CD4-positive, alpha-beta T cell treated with Interleukin-4 for 1 hour (primary cell): ENCODE measurements around the gene EPB41L5.
"Not testable (repeated sequence)": the region's sequence is repeated elsewhere in the genome, so short reads cannot be mapped to it uniquely, and the experiment has no call there.

Experiments used
- DNase-seq, 2 donors: peaks; one replicate each; pipeline ENCODE4 v3.0.0-alpha.2; 2020 to 2022

EPB41L5 gene

GRCh38 chr2:120012771-120013596, at the start of gene EPB41L5:
Gene EPB41L5, plus strand, starts transcription at chr2:120013077. Its CDS starts 6,008 bp downstream, at chr2:120019085.
- peak; percentile 80 to 84 for DNase-seq

DNA sequence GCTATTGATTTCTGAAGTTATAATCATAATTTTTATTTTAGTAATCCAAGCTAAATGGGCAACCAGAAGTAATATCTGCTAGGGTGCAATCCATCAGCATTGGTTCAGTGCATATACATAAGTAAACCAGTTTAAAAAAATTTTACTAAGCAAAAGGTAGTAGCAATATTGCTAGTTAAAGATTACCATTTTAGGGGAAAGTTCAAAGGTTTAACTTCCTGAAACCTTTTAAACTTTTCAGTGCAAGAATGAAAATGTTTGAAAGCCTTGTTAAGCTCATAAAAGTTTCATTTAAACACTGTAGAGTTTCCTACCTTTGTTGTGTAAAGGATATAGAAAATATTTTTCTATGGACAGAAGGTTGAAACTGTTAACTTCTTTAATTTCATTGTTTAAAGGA, 31.0 kb upstream of the EPB41L5 start:
- DNase-seq: no peak

- no peak for DNase-seq
These were observed 30.4 kb upstream of the EPB41L5 start for GRCh38 chr2:119982506-119982905.

DNA sequence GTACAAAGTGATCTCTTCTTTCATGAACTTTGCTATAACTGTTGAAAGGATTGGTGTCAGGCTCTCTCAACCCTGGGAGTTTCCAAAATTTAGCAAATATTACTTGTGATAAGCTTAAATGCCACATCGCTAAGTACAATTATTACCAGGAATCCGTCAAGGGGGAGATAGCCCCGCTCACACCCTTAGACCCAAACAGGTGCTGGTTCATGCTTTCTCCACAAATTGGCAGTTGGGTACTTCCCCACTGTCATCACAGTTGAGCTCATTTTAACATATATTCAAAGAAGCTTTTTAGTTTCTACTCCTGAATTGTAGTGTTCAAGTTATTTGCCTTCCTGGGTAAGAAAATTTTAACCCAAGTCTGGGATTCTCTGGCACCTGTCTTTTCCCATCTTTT, 29.8 kb upstream of the EPB41L5 start:
- no peak for DNase-seq

- DNase-seq: no peak
These were observed 16.7 kb upstream of the EPB41L5 start for GRCh38 chr2:119996148-119996547.

DNA sequence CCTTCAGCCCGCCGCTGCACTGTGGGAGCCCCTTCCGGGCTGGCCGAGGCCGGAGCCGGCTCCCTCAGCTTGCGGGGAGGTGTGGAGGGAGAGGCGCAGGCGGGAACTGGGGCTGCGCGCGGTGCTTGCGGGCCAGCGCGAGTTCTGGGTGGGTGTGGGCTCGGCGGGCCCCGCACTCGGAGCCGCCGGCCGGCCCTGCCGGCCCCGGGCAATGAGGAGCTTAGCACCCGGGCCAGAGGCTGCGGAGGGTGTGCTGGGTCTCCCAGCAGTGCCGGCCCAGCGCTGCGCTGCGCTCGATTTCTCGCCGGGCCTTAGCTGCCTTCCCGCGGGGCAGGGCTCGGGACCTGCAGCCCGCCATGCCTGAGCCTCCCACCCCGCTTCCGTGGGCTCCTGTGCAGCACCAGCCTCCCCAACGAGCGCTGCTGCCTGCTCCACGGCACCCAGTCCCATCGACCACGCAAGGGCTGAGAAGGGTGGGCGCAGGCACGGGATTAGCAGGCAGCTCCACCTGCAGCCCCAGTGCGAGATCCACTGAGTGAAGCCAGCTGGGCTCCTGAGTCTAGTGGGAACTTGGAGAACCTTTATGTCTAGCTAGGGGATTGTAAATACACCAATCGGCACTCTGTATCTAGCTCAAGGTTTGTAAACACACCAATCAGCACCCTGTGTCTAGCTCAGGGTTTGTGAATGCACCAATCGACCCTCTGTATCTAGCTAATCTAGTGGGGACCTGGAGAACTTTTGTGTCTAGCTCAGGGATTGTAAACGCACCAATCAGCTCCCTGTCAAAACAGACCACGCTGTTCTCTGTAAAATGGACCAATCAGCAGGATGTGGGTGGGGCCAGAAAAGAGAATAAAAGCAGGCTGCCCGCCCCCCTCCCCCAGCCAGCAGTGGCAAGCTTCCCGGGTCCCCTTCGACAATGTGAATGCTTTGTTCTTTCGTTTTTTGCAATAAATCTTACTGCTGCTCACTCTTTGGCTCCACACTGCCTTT, 15.7 kb upstream of the EPB41L5 start:
- DNase-seq: not testable (repeated sequence)

DNA sequence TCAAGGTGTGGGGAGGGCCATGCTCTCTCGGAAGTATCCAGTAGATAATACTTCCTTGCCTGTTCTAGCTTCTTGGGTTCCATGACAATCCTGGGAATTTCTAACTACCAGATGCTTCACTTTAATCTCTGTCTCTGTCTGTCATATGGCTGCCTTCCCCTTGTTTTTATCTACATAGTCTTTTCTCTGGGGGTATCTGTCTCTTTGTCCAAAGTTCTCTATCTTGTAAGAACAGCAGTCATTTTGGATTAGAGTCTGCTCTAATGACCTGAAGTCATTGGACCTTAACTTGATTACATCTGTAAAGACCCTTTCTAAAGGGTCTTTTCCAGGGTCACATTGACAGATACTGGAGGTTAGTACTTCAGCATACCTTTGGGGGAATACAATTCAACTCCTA, 11.4 kb upstream of the EPB41L5 start:
- DNase-seq: no peak

- no peak for DNase-seq
These were observed 8.6 kb upstream of the EPB41L5 start for GRCh38 chr2:120004254-120004653.

DNA sequence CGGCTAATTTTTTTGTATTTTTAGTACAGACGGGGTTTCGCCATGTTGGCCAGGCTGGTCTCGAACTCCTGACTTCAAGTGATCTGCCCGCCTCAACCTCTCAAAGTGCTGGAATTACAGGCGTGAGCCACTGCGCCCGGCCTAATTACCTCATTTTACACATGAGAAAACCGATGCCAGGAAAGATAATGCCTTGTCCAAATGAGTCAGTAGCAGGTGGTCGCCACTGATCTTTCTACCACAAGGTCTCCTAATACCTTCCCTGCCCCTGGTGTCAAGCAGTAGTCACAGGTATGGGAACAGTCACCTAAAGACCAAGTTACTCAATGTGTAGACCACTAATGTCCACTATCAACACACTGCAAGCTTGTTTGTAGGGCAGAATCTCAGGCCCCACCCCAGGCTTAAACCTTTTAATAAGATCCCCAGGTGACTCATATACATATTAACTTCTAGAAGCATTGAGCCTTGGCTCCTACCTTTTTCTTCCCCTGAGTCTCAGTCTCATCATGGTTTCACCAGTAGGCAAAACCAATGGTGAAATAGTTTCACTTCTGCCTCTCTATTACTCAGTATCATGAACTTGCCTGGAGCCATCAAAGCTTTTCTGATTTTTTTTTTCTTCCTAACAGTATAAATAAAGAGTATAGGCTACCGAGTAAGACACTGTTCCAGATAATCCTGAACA, 6.9 kb upstream of the EPB41L5 start:
- no peak for DNase-seq

- no peak for DNase-seq
These were observed 5.0 kb upstream of the EPB41L5 start for GRCh38 chr2:120007851-120008250.

DNA sequence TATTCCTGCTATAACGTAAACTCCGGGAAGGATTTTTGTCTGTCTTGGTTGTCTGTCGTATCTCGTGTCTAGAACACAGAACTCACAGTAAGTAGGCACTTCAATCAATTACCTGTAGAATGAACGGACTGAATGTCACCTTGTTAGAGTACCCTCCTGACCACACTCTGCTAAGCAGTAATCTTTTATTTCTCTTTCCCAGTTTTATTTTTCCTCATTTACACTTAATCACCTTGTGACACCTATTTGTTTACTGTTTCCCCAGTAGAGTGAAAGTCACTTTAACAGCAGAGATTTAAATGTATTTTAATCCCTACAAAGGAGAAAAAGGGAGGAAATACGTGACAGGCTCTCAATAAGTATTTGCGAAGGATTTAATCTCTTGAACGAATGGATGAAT, 514 bp upstream of the EPB41L5 start:
- no peak for DNase-seq

GRCh38 chr2:120013597-120014223, 833 bp downstream of the EPB41L5 start:
- DNase-seq: peak in 1 of 2 donors; percentile 11

GRCh38 chr2:120014226-120014980, 1.5 kb downstream of the EPB41L5 start:
- no peak for DNase-seq

- DNase-seq: no peak
These were observed 3.9 kb downstream of the EPB41L5 start for GRCh38 chr2:120016800-120017199.

DNA sequence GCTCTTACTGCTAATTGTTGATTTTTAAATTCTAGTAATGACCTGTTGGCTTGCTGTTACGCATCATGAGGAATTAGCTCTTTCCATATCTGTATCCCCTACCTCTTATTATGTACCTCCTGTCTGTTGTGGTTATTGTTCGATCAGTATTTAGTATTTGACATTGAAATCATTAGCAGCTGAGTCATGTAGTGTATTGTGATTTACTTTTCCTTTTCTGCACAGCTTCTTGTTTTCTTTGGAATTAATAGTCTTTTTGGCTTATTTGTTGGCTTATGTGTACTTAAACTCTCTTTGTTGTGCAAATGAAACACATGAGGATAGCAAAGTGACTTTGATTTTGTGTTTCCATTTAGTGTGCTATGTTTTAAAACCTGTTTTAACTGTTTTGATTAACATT, 4.3 kb downstream of the EPB41L5 start:
- DNase-seq: no peak

GRCh38 chr2:120018549-120018948, 5.7 kb downstream of the EPB41L5 start:
- DNase-seq: no peak

DNA sequence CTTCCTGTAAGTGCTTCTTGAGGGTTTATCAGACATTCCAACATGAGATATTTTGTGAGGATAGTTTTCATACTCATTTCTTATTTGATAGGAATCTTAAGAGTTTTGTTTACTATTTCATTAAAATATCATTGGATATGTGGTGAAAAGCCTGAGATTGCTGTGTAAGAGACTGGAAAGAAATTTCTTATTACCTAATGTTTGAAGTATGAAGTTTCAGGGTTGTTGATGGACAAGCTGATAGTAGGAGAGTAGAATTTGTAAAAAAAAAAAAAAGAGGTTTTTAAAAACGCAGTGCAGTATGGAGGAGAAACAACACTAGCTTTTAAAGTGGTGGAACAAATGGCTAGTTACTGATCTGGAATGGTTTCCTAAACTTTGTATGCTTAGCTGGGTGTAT, 7.7 kb downstream of the EPB41L5 start:
- DNase-seq: no peak

DNA sequence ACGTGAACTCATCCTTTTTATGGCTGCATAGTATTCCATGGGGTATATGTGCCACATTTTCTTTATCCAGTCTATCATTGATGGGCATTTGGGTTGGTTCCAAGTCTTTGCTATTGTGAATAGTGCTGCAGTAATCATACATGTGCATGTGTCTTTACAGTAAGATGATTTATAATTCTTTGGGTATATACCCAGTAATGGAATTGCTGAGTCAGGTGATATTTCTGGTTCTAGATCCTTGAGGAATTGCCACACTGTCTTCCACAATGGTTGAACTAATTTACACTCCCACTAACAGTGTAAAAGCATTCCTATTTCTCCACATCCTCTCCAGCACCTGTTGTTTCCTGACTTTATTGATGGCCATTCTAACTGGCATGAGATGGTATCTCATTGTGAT, 9.6 kb downstream of the EPB41L5 start:
- not testable (repeated sequence) for DNase-seq

DNA sequence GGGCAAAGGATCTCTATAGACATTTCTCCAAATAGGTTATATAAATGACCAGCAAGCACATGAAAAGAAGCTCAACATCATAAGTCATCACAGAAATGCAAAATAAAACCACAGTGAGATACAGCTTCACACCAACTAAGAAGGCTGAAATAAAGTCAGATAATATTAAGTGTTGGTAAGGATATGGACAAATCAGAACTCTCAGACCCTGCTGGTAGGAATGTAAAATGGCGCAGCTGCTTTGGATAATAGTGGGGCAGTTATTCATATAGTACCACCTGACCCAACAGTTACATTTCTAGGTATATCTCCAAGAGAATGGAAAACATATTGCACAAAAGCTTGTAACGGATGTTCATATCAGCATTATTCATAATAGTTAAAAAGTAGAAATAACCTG, 14.0 kb downstream of the EPB41L5 start:
- DNase-seq: no peak

DNA sequence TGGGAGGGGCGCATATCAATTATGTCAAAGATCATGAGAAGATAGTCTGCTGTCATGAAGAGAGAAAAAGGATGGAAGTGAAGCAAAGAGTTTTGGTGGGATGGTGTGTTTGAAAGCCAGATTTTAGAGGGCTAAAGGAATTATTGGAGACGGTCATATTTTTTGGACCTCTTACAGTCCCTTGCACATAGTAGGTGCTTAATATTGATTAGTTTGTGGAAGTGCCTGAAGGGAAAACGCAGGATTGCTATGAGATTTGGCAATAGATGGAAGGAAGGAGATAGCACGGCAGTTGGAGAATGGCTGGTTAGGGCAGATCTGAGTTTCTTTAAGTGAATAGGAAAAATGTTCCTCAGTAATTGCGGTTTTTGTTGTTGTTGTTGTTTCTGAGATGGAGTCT, 15.9 kb downstream of the EPB41L5 start:
- no peak for DNase-seq
